Measurements from ENCODE around the gene GORASP1.

GORASP1 gene

GRCh38 chr3:39107388-39108199 lies at the start of gene GORASP1, which contains the start of gene TTC21A:
Gene GORASP1, minus strand, starts transcription at chr3:39107627. Its CDS starts 86 bp downstream, at chr3:39107541.
Gene TTC21A, plus strand, starts transcription at chr3:39107680. Its CDS starts 158 bp downstream, at chr3:39107838.
- peak within 1 kb of the TSS; percentile 65 for H3K9ac ChIP-seq (ENCODE audit: low read length)
- H3K27ac ChIP-seq (ENCODE audit: low read length) = no peak within 1 kb of the TSS
- no peaks in the 10 kb centered on the region for H3K36me3 ChIP-seq (ENCODE audit: control insufficient read depth, low read depth, low read length)
- H3K27me3 ChIP-seq (ENCODE audit: control insufficient read depth, insufficient read depth, low read length) = peaks cover 21% of the 10 kb centered on the region
- peak within 1 kb of the TSS; percentile 92 for H3K4me3 ChIP-seq (ENCODE audit: low read length)
- H3K4me1 ChIP-seq (ENCODE audit: control insufficient read depth, low read depth, low read length) = peaks cover 8% of the 10 kb centered on the region
- no peaks in the 10 kb centered on the region for H3K9me3 ChIP-seq (ENCODE audit: control insufficient read depth, low read depth, low read length)

DNA sequence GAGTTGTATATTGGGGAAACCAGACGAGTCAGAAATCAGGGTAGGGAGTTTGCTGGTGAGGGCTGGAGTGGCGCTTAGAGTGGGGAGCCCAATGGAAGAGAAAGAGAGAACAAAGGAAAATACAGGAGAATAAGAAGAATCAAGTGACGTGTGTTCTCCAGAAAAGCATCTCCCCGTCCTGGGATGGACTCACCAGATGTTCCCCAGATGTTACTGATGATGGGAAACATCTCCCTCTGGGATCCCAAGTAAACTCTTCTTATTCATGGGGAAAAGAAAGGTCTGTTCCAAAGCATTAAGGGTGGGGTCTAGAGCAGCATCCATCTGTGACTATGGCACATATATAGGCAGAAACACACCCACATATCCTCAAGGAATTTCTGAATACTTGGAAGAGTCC lies 49.0 kb upstream of the GORASP1 start:
- Histone ChIP-seq H3K9ac (ENCODE audit: low read length) (no peak overlapping the region), H3K27ac (ENCODE audit: low read length) (no peak overlapping the region), H3K36me3 (ENCODE audit: control insufficient read depth, low read depth, low read length) (no peaks in the 10 kb centered on the region), H3K4me1 (ENCODE audit: control insufficient read depth, low read depth, low read length) (peaks cover 19% of the 10 kb centered on the region), H3K9me3 (ENCODE audit: control insufficient read depth, low read depth, low read length) (no peaks in the 10 kb centered on the region), H3K4me3 (ENCODE audit: low read length) (no peak overlapping the region), H3K27me3 (ENCODE audit: control insufficient read depth, insufficient read depth, low read length) (peaks cover 10% of the 10 kb centered on the region)

DNA sequence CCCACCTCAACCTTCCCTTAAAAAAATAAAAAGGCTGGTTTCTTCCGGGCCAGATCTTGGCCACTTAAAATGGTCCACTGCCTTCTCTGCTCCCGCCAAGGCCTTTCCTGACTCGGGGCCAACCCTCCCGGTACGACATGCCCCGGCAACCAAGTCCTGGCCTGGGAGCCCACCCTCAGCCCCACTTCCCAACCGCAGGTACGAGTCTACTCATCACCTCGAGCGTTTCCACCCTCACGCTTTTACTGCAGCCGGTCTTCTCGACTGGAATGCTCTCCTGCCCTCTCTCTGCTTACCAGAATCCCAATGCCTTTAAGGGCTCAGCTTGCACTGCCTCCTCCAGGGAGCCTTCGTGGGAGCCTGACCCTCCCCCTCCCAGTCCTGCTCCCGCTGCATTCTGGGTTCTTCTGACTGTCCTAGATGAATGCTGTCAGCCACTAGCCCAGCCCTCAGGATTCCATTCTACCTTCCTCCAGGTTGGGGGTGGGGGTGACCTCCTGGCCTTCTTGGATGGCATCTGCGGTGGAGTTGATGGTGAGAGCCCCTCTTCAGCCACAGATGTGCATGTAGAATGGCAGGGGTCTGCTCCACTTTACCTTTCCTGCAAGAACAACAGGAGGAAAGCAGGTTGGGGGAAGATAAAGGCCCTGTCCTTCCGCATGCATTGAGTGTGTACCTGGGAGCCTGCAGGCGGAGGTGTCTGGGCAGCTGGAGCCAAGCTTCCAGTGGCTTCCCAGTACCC lies 47.0 kb upstream of the GORASP1 start:
- Histone ChIP-seq H3K36me3 (ENCODE audit: control insufficient read depth, low read depth, low read length) (no peaks in the 10 kb centered on the region), H3K4me1 (ENCODE audit: control insufficient read depth, low read depth, low read length) (peaks cover 39% of the 10 kb centered on the region), H3K9ac (ENCODE audit: low read length) (peak overlapping the region; percentile 48), H3K9me3 (ENCODE audit: control insufficient read depth, low read depth, low read length) (no peaks in the 10 kb centered on the region), H3K4me3 (ENCODE audit: low read length) (peak overlapping the region; percentile 73), H3K27me3 (ENCODE audit: control insufficient read depth, insufficient read depth, low read length) (peaks cover 10% of the 10 kb centered on the region), H3K27ac (ENCODE audit: low read length) (peak overlapping the region; percentile 71)

- H3K27me3 ChIP-seq (ENCODE audit: control insufficient read depth, insufficient read depth, low read length) = peaks cover 10% of the 10 kb centered on the region
- H3K36me3 ChIP-seq (ENCODE audit: control insufficient read depth, low read depth, low read length) = no peaks in the 10 kb centered on the region
- H3K27ac ChIP-seq (ENCODE audit: low read length) = peak overlapping the region; percentile 71
- peak overlapping the region; percentile 73 for H3K4me3 ChIP-seq (ENCODE audit: low read length)
- H3K4me1 ChIP-seq (ENCODE audit: control insufficient read depth, low read depth, low read length) = peaks cover 39% of the 10 kb centered on the region
- no peaks in the 10 kb centered on the region for H3K9me3 ChIP-seq (ENCODE audit: control insufficient read depth, low read depth, low read length)
- peak overlapping the region; percentile 48 for H3K9ac ChIP-seq (ENCODE audit: low read length)
Observed at GRCh38 chr3:39153977-39154279, 46.5 kb upstream of the GORASP1 start.

- H3K27ac ChIP-seq (ENCODE audit: low read length) = no peak overlapping the region
Observed at GRCh38 chr3:39150803-39151631, 43.6 kb upstream of the GORASP1 start.

GRCh38 chr3:39150148-39150802 lies 42.8 kb upstream of the GORASP1 start:
- Histone ChIP-seq H3K36me3 (ENCODE audit: control insufficient read depth, low read depth, low read length) (peaks cover 6% of the 10 kb centered on the region), H3K4me1 (ENCODE audit: control insufficient read depth, low read depth, low read length) (peaks cover 58% of the 10 kb centered on the region), H3K9me3 (ENCODE audit: control insufficient read depth, low read depth, low read length) (no peaks in the 10 kb centered on the region), H3K27ac (ENCODE audit: low read length) (no peak overlapping the region), H3K4me3 (ENCODE audit: low read length) (peak overlapping the region; percentile 75), H3K9ac (ENCODE audit: low read length) (peak overlapping the region; percentile 42), H3K27me3 (ENCODE audit: control insufficient read depth, insufficient read depth, low read length) (peaks cover 10% of the 10 kb centered on the region)

More at GRCh38 chr3:39150803-39151631, 43.6 kb upstream of the GORASP1 start:
- Histone ChIP-seq H3K27me3 (ENCODE audit: control insufficient read depth, insufficient read depth, low read length) (peaks cover 10% of the 10 kb centered on the region), H3K4me1 (ENCODE audit: control insufficient read depth, low read depth, low read length) (peaks cover 58% of the 10 kb centered on the region), H3K36me3 (ENCODE audit: control insufficient read depth, low read depth, low read length) (no peaks in the 10 kb centered on the region), H3K9me3 (ENCODE audit: control insufficient read depth, low read depth, low read length) (no peaks in the 10 kb centered on the region), H3K4me3 (ENCODE audit: low read length) (peak overlapping the region; percentile 75), H3K9ac (ENCODE audit: low read length) (peak overlapping the region; percentile 42)

GRCh38 chr3:39149498-39150147 lies 42.2 kb upstream of the GORASP1 start:
- Histone ChIP-seq H3K27me3 (ENCODE audit: control insufficient read depth, insufficient read depth, low read length) (peaks cover 10% of the 10 kb centered on the region), H3K27ac (ENCODE audit: low read length) (no peak overlapping the region), H3K9me3 (ENCODE audit: control insufficient read depth, low read depth, low read length) (no peaks in the 10 kb centered on the region), H3K9ac (ENCODE audit: low read length) (no peak overlapping the region), H3K36me3 (ENCODE audit: control insufficient read depth, low read depth, low read length) (peaks cover 13% of the 10 kb centered on the region), H3K4me1 (ENCODE audit: control insufficient read depth, low read depth, low read length) (peaks cover 56% of the 10 kb centered on the region), H3K4me3 (ENCODE audit: low read length) (no peak overlapping the region)

DNA sequence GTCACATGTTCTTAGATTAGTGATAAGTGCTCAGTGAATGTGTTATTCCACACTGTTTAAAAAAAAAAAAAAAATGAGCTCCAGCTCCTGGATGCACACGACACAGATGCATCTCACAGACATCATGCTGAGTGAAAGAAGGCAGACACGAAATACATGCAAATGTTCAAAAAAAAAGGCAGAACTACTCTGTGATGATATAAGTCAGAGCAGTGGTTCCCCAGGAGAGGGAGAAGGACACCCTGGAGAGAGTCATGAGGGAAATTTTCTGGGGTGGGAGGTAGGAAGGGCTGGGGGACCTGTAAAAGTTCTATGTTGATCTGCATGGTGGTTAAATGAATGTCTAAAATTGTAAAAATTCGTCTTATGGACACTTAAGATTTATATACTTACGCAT lies 41.6 kb upstream of the GORASP1 start:
- H3K36me3 ChIP-seq (ENCODE audit: control insufficient read depth, low read depth, low read length) = peaks cover 18% of the 10 kb centered on the region
- no peaks in the 10 kb centered on the region for H3K9me3 ChIP-seq (ENCODE audit: control insufficient read depth, low read depth, low read length)
- no peak overlapping the region for H3K4me3 ChIP-seq (ENCODE audit: low read length)
- H3K27ac ChIP-seq (ENCODE audit: low read length) = no peak overlapping the region
- peaks cover 10% of the 10 kb centered on the region for H3K27me3 ChIP-seq (ENCODE audit: control insufficient read depth, insufficient read depth, low read length)
- H3K4me1 ChIP-seq (ENCODE audit: control insufficient read depth, low read depth, low read length) = peaks cover 55% of the 10 kb centered on the region
- H3K9ac ChIP-seq (ENCODE audit: low read length) = no peak overlapping the region

DNA sequence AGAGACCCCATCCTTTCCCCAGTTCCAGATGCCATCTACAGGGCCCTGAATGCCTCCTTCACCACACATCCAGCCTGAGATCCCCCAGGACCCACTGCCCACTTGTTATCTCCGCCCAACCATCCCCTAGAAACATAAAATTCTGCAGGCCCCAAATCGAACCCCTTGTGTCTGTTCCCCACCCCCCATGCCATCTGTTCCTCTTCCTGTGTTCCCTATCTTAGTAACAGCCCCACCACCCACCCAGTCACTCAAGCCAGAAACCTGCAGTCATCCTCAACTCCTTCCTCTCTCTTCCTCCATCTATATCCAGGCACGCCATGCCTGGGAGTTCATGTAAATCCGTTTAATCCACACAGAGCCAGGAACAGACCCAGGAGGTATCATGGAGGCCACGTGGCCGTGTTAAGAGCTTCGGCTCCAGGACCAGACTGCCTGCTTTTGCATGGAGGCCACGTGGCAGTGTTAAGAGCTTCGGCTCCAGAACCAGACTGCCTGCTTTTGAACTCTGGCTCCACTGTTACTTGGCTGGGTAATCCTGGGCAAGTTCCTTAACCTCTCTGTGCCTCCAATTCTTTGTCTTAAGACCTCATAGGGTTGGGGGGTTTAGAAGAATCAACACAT lies 41.1 kb upstream of the GORASP1 start:
- peaks cover 23% of the 10 kb centered on the region for H3K36me3 ChIP-seq (ENCODE audit: control insufficient read depth, low read depth, low read length)
- H3K4me1 ChIP-seq (ENCODE audit: control insufficient read depth, low read depth, low read length) = peaks cover 55% of the 10 kb centered on the region
- H3K9ac ChIP-seq (ENCODE audit: low read length) = no peak overlapping the region
- H3K27ac ChIP-seq (ENCODE audit: low read length) = no peak overlapping the region
- H3K4me3 ChIP-seq (ENCODE audit: low read length) = no peak overlapping the region
- H3K9me3 ChIP-seq (ENCODE audit: control insufficient read depth, low read depth, low read length) = no peaks in the 10 kb centered on the region
- H3K27me3 ChIP-seq (ENCODE audit: control insufficient read depth, insufficient read depth, low read length) = peaks cover 10% of the 10 kb centered on the region

GRCh38 chr3:39147711-39148434 lies 40.4 kb upstream of the GORASP1 start:
- no peak overlapping the region for H3K27ac ChIP-seq (ENCODE audit: low read length)
- H3K36me3 ChIP-seq (ENCODE audit: control insufficient read depth, low read depth, low read length) = peaks cover 30% of the 10 kb centered on the region
- H3K4me3 ChIP-seq (ENCODE audit: low read length) = no peak overlapping the region
- peaks cover 8% of the 10 kb centered on the region for H3K27me3 ChIP-seq (ENCODE audit: control insufficient read depth, insufficient read depth, low read length)
- no peaks in the 10 kb centered on the region for H3K9me3 ChIP-seq (ENCODE audit: control insufficient read depth, low read depth, low read length)
- no peak overlapping the region for H3K9ac ChIP-seq (ENCODE audit: low read length)
- peaks cover 55% of the 10 kb centered on the region for H3K4me1 ChIP-seq (ENCODE audit: control insufficient read depth, low read depth, low read length)
